COLO829 (cell line): ENCODE results near the gene ACSL1.

Experiments
- DNase-seq: peaks from one replicate; pipeline ENCODE4 v3.0.0; 2012; ENCODE audit warnings: low spot score

ACSL1 gene

DNA sequence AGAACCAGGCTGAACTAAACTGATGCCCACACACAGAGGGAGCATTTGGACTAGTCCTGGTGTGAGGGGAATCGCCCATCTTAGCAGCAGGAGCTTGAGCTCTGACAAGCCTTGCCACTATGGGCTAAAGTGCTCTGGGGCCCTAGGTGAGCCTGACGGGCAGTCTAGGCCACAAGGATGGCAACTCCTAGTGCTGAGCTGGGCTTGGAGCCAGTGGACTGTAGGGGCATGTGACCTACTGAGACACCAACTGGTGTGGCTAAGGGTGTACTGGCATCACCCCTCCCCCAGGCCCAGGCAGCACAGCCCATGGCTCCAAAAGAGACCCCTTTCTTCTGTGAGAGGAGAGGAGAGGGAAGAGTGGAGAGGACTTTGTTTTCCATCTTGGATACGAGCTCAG is 106.4 kb downstream of the ACSL1 start:
- no peak for DNase-seq

DNA sequence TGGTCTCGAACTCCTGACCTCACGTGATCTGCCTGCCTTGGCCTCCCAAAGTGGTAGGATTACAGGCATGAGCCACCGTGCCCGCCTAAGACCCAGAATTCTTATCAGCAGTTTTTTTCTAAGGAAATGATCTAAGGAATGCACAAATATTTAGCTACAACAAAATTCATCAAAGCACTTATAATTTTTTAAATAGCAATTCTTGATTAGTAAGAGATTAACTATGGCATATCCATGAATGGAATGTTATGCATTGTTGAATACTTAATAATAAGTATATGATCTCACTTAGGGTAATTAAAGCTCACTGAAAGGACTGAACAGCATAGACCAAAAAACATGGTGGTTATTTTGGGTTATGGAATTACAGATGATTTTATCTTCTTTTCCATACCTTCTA is 110.2 kb downstream of the ACSL1 start:
- DNase-seq, result no peak

DNA sequence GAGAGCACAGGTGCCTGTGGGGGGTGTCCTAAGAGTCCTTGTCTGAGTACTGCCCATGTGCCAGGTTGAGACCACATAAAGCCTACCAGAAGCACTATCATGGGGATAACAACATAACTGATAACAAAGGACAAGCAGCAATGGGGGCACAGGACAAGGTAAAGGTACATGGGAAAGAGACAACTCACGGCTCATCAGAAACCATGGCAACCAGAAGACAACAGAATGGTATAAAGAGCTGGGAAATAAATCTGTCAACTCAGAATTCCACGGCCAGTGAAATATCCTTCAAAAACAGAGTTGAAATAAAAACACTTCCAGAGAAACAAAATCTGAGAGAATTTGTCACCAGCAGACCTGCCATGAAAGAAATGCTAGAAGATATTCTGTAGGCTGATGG is 111.9 kb downstream of the ACSL1 start:
- no peak for DNase-seq

- DNase-seq, result no peak
Observed at GRCh38 chr4:184712322-184712721, 113.4 kb downstream of the ACSL1 start.

- DNase-seq, result no peak
Observed at GRCh38 chr4:184706453-184706852, 119.3 kb downstream of the ACSL1 start.

- DNase-seq, result no peak
Observed at GRCh38 chr4:184705692-184706091, 120.1 kb downstream of the ACSL1 start.
